Peyer's patch (tissue), 4 donors: ENCODE data around the gene NRXN3. TPM values are rescaled to one million over a fixed set of nuclear protein-coding genes. Genes with fewer than 3 reads are reported as not detected.

Experiments
- DNase-seq, 3 donors: peaks; one replicate each; pipeline ENCODE4 v3.0.0-alpha.2; 2017 to 2019
- H3K27ac ChIP-seq, 4 donors: fragments of 200-600 bp; sonication (generic); one replicate each; pipeline ENCODE4 v1.5.1; 2016 to 2019
- H3K27me3 ChIP-seq, 2 donors: fragments of 200-600 bp; sonication (generic); one replicate each; pipeline ENCODE4 v1.5.1; 2019
- H3K36me3 ChIP-seq, 3 donors: fragments of 200-600 bp; sonication (generic); one replicate each; pipeline ENCODE4 v1.5.1; 2016 to 2019
- H3K4me1 ChIP-seq, 4 donors: fragments of 200-600 bp; sonication (generic); one replicate each; pipeline ENCODE4 v1.5.1; 2016 to 2019
- H3K4me3 ChIP-seq, 4 donors: fragments of 200-600 bp; sonication (generic); 1 replicate in 3 of 4; 2 replicates in 1 of 4; pipeline ENCODE4 v1.5.1; 2016 to 2019; ENCODE audit warnings: mild to moderate bottlenecking in 1 of 4
- H3K9me3 ChIP-seq, 4 donors: fragments of 200-600 bp; sonication (generic); one replicate each; pipeline ENCODE4 v1.5.1; 2016 to 2019; ENCODE audit warnings: mild to moderate bottlenecking in 1 of 4
- POLR2A ChIP-seq, 2 donors: fragments of 450-650 bp; IDR thresholded peaks; one replicate each; pipeline ENCODE4 v1.5.1; 2017; ENCODE audit warnings: antibody characterized with exemption in 2 of 2, mild to moderate bottlenecking in 2 of 2, moderate library complexity in 2 of 2
- total RNA-seq, 4 donors: library from RNA; depleted of rRNA; stranded (reverse); fragments of >200 nt; gene quantifications; one replicate each; pipeline ENCODE4 v1.1.0, GENCODE V29; 2016
- TF ChIP-seq, protein P1 (sequence below), 6 experiments: fragments of 450-650 bp in 4 of 6; fragments of 200-600 bp in 2 of 6; sonication (generic) in 1 of 6; IDR thresholded peaks; one replicate each; pipeline ENCODE4 v1.5.1; 2017 to 2019; ENCODE audit warnings: antibody characterized with exemption in 6 of 6, mild to moderate bottlenecking in 3 of 6, moderate library complexity in 1 of 6

Gene NRXN3
- total RNA-seq, 4 donors from 2014 or later, result 1.6 to 10.2 (median 4.4) TPM

DNA sequence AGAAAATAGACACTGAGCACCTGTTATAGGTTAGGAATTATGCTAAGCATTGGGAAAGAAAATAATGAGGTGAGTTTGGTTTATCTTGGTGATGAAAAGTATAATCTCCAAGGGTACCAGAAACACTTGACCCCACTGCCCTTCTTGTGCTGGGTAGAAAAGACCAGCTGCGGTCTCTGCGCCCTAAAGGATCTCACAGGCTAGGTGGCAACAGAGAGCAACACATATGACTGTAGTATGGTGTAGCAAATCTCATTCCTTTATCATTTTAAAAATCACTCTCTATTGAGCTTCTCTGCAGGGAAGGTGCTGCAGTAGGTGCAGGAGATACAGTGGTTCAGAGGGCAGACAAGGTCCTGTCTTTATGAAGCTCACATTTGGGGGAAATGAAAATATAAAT, 26.1 kb downstream of the NRXN3 start:
- DNase-seq, result no peak
- no peaks in the 10 kb centered on the region for H3K9me3 ChIP-seq
- H3K27me3 ChIP-seq, result no peaks in the 10 kb centered on the region
- H3K36me3 ChIP-seq, result no peaks in the 10 kb centered on the region
- no peak overlapping the region for H3K27ac ChIP-seq
- TF ChIP-seq POLR2A (IDR thresholded peaks at IDR 0.05), result no peak
- TF ChIP-seq, protein P1, sequence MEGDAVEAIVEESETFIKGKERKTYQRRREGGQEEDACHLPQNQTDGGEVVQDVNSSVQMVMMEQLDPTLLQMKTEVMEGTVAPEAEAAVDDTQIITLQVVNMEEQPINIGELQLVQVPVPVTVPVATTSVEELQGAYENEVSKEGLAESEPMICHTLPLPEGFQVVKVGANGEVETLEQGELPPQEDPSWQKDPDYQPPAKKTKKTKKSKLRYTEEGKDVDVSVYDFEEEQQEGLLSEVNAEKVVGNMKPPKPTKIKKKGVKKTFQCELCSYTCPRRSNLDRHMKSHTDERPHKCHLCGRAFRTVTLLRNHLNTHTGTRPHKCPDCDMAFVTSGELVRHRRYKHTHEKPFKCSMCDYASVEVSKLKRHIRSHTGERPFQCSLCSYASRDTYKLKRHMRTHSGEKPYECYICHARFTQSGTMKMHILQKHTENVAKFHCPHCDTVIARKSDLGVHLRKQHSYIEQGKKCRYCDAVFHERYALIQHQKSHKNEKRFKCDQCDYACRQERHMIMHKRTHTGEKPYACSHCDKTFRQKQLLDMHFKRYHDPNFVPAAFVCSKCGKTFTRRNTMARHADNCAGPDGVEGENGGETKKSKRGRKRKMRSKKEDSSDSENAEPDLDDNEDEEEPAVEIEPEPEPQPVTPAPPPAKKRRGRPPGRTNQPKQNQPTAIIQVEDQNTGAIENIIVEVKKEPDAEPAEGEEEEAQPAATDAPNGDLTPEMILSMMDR (IDR thresholded peaks at IDR 0.05), result no peak
- H3K4me1 ChIP-seq, result no peaks in the 10 kb centered on the region
- no peak overlapping the region for H3K4me3 ChIP-seq

DNA sequence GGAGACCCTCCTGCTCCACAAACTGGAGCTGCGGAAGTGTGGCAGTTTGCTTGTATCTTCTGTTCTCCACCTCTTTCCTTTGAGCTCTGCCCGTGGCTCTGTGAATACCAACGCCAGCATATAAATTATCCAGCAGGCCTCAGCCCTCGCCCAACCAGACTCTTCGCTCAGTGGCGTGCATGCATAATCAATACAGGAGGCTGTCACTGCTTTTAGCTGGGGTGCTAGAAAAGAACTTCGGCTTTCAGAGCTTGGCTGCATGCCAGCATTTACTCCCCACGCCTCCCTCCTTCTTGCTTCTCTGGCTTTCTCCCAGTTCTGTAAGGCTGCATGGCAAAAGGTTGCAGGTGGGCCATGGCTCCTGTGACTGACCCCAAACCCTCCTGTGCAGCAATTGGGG, 26.9 kb downstream of the NRXN3 start:
- H3K27me3 ChIP-seq, result no peaks in the 10 kb centered on the region
- H3K27ac ChIP-seq, result no peak overlapping the region
- H3K4me1 ChIP-seq, result no peaks in the 10 kb centered on the region
- no peak overlapping the region for H3K4me3 ChIP-seq
- H3K9me3 ChIP-seq, result no peaks in the 10 kb centered on the region
- no peaks in the 10 kb centered on the region for H3K36me3 ChIP-seq
- DNase-seq, result no peak
- TF ChIP-seq POLR2A (IDR thresholded peaks at IDR 0.05), result no peak
- TF ChIP-seq, protein P1 (IDR thresholded peaks at IDR 0.05), result no peak

DNA sequence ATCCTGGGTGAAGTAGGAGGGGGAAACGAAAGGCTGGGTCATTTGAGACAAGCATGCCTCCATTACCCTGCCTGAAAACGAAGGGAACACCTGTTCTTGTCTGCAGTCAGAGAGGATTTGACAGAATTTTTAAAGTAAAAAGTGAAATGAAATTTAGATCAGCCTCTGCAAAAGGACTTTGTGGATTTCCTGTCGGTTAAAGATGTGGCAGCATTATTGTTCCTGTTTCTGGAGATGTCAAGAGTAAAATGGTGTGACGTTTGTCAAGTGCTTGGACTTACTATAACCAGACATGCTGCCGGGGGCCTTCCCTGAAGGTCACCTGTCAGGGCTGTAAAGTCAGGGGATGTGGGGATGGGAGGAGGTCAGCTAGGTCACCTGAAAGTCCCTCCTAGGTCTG, 32.0 kb downstream of the NRXN3 start:
- Histone ChIP-seq H3K27me3 (no peaks in the 10 kb centered on the region), H3K36me3 (no peaks in the 10 kb centered on the region), H3K9me3 (no peaks in the 10 kb centered on the region), H3K4me1 (no peaks in the 10 kb centered on the region), H3K4me3 (no peak overlapping the region), H3K27ac (no peak overlapping the region)
- TF ChIP-seq POLR2A (IDR thresholded peaks at IDR 0.05), result no peak
- TF ChIP-seq, protein P1 (IDR thresholded peaks at IDR 0.05), result no peak
- DNase-seq, result no peak

DNA sequence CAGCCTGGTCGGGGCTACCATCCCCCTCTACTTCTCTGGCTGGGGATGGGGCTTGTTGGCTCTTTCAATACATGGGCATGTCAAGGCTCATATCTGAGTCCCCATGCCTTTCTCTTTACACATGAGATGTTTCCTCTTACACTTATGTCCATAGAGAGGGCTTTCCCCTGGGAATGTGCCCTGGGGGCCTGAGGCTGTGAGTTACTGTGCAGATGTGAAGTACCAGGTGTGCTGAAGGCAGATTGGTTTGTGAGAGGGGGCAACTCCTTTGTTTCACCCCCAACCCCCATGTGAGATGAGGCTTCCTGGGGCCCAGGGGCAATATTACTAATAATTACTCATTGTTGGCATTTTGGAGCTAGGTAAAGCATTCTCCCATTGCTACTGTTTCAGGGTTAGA, 32.8 kb downstream of the NRXN3 start:
- Histone ChIP-seq H3K27ac (no peak overlapping the region), H3K4me1 (no peaks in the 10 kb centered on the region), H3K4me3 (no peak overlapping the region), H3K36me3 (no peaks in the 10 kb centered on the region), H3K9me3 (no peaks in the 10 kb centered on the region), H3K27me3 (no peaks in the 10 kb centered on the region)
- no peak for TF ChIP-seq POLR2A (IDR thresholded peaks at IDR 0.05)
- TF ChIP-seq, protein P1 (IDR thresholded peaks at IDR 0.05), result no peak
- DNase-seq, result no peak

DNA sequence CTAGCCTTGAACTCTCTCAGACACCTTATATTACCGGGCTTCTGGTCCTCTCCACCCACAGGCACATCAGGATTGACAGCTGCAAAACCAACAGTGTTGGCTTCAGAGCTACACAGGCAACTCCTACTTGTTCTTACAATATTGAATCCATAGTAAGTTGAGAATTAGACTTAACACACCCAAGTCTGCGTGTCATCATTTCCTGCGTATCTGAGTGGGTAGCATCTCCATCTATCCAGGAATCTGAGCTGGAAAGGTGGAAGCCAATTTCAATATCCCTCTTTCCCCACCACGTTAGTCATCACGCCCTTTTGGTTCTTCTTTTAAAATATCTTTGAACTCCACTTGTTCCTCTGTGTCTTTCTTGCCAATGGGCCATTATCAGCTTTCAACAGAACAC, 37.2 kb downstream of the NRXN3 start:
- H3K9me3 ChIP-seq, result no peaks in the 10 kb centered on the region
- DNase-seq, result no peak
- no peaks in the 10 kb centered on the region for H3K27me3 ChIP-seq
- no peak overlapping the region for H3K27ac ChIP-seq
- no peak overlapping the region for H3K4me3 ChIP-seq
- no peaks in the 10 kb centered on the region for H3K36me3 ChIP-seq
- no peak for TF ChIP-seq POLR2A (IDR thresholded peaks at IDR 0.05)
- TF ChIP-seq, protein P1 (IDR thresholded peaks at IDR 0.05), result no peak
- no peaks in the 10 kb centered on the region for H3K4me1 ChIP-seq

DNA sequence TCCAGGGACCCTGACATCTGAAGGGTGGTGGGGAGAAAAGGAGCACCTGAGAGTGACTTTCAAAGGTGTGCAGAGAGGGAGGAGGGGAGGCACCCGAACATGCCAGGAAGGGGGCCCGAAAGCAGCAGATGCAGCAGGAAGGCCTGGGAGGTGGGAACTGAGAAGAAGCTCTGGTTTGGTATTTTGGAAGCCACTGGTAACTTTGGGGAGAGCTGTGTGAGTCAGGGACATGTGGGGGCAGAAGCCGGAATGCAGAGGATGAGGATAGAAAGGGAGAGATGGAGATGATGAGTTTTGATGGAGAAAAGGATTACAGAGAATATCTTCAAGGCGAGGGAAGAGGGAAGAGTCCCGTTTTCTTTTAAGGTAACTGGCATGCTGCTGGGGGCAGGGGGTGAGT, 50.1 kb downstream of the NRXN3 start:
- DNase-seq, result no peak
- H3K4me1 ChIP-seq, result no peaks in the 10 kb centered on the region
- H3K27me3 ChIP-seq, result no peaks in the 10 kb centered on the region
- H3K27ac ChIP-seq, result no peak overlapping the region
- H3K36me3 ChIP-seq, result no peaks in the 10 kb centered on the region
- no peaks in the 10 kb centered on the region for H3K9me3 ChIP-seq
- TF ChIP-seq, protein P1 (IDR thresholded peaks at IDR 0.05), result no peak
- TF ChIP-seq POLR2A (IDR thresholded peaks at IDR 0.05), result no peak
- H3K4me3 ChIP-seq, result no peak overlapping the region
